Heart right ventricle (tissue), 16 donors: ENCODE data around the gene LAMA2. TPM values are rescaled to one million over a fixed set of nuclear protein-coding genes. Genes with fewer than 3 reads are reported as not detected.

Experiments
- ATAC-seq, 8 donors: fragments of 200-7000 bp; cut with Tn5 transposase; one replicate each; pipeline ENCODE4 v1.9.1; 2020; ENCODE audit warnings: mild to moderate bottlenecking in 8 of 8, moderate library complexity in 8 of 8, moderate number of reproducible peaks in 1 of 8
- DNase-seq, 2 donors: peaks; one replicate each; pipeline ENCODE4 v3.0.0-alpha.2; 2020
- H3K27ac ChIP-seq, 10 donors: fragments of 200-600 bp; sonication (generic) in 2 of 10; one replicate each; pipeline versions ENCODE4 v1.5.0 to v1.8.0; 2020 to 2022; ENCODE audit warnings: mild to moderate bottlenecking in 3 of 10
- H3K27me3 ChIP-seq, 7 donors: fragments of 200-600 bp; one replicate each; pipeline ENCODE4 v1.8.0; 2021 to 2022; ENCODE audit warnings: mild to moderate bottlenecking in 2 of 7
- H3K36me3 ChIP-seq, 9 donors: fragments of 200-600 bp; sonication (generic) in 1 of 9; one replicate each; pipeline versions ENCODE4 v1.5.0 to v1.8.0; 2020 to 2022; ENCODE audit warnings: mild to moderate bottlenecking in 2 of 9
- H3K4me1 ChIP-seq, 9 donors: fragments of 200-600 bp; sonication (generic) in 1 of 9; one replicate each; pipeline versions ENCODE4 v1.5.0 to v1.8.0; 2020 to 2022; ENCODE audit warnings: mild to moderate bottlenecking in 4 of 9
- H3K4me3 ChIP-seq, 10 donors: fragments of 200-600 bp; sonication (generic) in 2 of 10; one replicate each; pipeline versions ENCODE4 v1.5.0 to v1.8.0; 2020 to 2022; ENCODE audit warnings: mild to moderate bottlenecking in 7 of 10, moderate library complexity in 2 of 10
- H3K9me3 ChIP-seq, 11 donors: fragments of 200-600 bp in 10 of 11; sonication (generic) in 2 of 11; one replicate each; pipeline versions ENCODE4 v1.5.0 to v1.8.0; 2013 to 2022; ENCODE audit warnings: mild to moderate bottlenecking in 2 of 11, control low read depth in 1 of 11, moderate library complexity in 1 of 11
- CTCF ChIP-seq, 9 donors: fragments of 200-600 bp; sonication (generic) in 2 of 9; IDR thresholded peaks; one replicate each; pipeline versions ENCODE4 v1.5.0 to v1.8.0; 2021 to 2022; ENCODE audit warnings: antibody characterized with exemption in 9 of 9, mild to moderate bottlenecking in 5 of 9, moderate library complexity in 1 of 9
- WGBS, 2 donors: extraction: QIAGEN DNeasy Blood & Tissue Kit; methylation state at CpG; one replicate each; pipeline ENCODE4 v1.1.7; 2013; ENCODE audit warnings: inconsistent platforms in 1 of 2; 5-methylcytosine and 5-hydroxymethylcytosine counted together
- intact Hi-C, 10 donors: fragments of 100-400 bp; cut with DNase I; formaldehyde crosslinking; loops; one replicate each; pipeline versions ENCODE4 v1.11.1 to v1.14.2; 2022
- polyA plus RNA-seq, 2 donors: library from polyadenylated mRNA; stranded (reverse); fragments of 200-250 nt; gene quantifications; one replicate each; pipeline ENCODE4 v1.2.3, GENCODE V29; 2013
- total RNA-seq, 10 donors: library from RNA; stranded (reverse); fragmentation: NEBNext Ultra II Directional in 3 of 10; extraction: Animal tissue kit (Norgen Biotek cat#: 25700) in 3 of 10; gene quantifications; one replicate each; pipeline versions ENCODE4 v1.2.1 to v1.2.4, GENCODE V29; 2021 to 2023
- donor health status: Arrhythmogenic right ventricular cardiomyopathy.
- donor health status: ischemic (EF 13 %, LVEDD 7.1; RV severe dilation, severe dysfunction).
- donor health status: healthy with polysubstance abuse.
- donor health status: DM: no; HTN: yes; CAD: no.
- donor health status: DM: no; HTN: no; CAD: no.
- donor health status: ischemic (EF 25% LVEDD 6.9; RV normal size, moderate dysfunction).
- donor health status: ischemic (EF 25% LVEDD 5.7; RV mildly dilated, moderate dysfunction).
- donor health status: healthy.
- donor health status: DM: yes; HTN: yes; CAD: no.
- donor health status: Ischemic cardiomyopathy.
- donor health status: ischemic (EF 35%, LVEDD 5.7; RV mildly dilated, moderate dysfunction).
- donor health status: nonischemic (EF 11% LVEDD 7.7; RV severe dilation, severe dysfunction).
- donor health status: DM: yes; HTN: yes; CAD: no.
- donor health status: PGD.
- donor health status: ischemic (EF 29% LVEDD 5.4; RV normal size, mild dysfunction).
- donor health status: nonischemic (EF 23%, LVEDD 6.1; RV moderate dilation, normal function).

LAMA2 gene
- total and polyA plus RNA-seq, 12 donors, result 31.1 to 293 (median 223) TPM

DNA sequence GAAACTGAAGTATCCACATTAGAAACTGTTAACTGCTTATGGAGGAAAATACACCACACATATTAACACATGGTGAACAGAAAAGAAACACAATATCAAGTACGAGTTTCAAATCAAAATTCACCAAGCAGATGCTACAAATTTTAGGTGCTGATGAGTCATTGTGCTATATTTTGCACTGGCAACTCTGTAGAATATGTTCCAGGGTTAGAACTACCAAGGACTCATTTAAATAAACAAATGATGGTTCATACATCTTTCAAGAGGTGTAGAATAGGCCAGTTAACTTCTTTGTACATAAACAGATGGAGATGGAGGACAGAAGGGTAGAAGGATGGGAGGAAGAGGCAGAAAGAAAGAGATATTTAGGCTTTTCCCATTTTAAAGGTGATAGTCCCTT, 642.1 kb downstream of the LAMA2 start:
- no peak for TF ChIP-seq CTCF (IDR thresholded peaks at IDR 0.05)
- H3K4me3 ChIP-seq, result no peak overlapping the region
- intact Hi-C loops, result no loop called here
- ATAC-seq (no peak), DNase-seq (no peak)
- H3K27ac ChIP-seq, result no peak overlapping the region
- no peaks in the 10 kb centered on the region for H3K36me3 ChIP-seq
- WGBS, 2 donors, result 75 to 79% methylated on average over 1 of the region's 1 CpG
- peaks cover 0 to 4% (median 0%) of the 10 kb centered on the region in 9 donors for H3K4me1 ChIP-seq
- no peaks in the 10 kb centered on the region for H3K9me3 ChIP-seq
- no peaks in the 10 kb centered on the region for H3K27me3 ChIP-seq

DNA sequence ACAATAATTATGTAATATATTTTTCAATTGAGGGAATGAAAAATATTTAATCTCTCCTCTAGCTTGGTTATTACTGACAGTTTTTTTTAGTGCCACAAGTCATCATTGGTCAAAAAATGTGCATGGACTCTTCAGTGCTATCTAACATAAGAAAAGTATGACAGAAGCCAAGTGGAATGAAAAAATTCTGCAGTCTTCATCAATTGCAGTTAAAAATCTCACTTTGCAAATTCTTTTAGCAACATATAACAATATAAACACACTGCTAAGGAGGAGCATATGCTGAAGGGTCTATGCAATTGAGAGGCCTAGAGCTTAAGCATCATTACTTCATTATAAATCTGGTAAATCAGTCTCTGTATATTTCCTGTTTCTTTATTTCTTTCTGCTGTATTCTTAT, 652.0 kb downstream of the LAMA2 start:
- H3K9me3 ChIP-seq, result peaks cover 0 to 4% (median 0%) of the 10 kb centered on the region in 11 donors
- DNase-seq (no peak), ATAC-seq (no peak)
- H3K4me1 ChIP-seq, result no peaks in the 10 kb centered on the region
- intact Hi-C loops, result no loop called here
- no peak overlapping the region for H3K4me3 ChIP-seq
- H3K27ac ChIP-seq, result no peak overlapping the region
- TF ChIP-seq CTCF (IDR thresholded peaks at IDR 0.05), result no peak
- peaks cover 0 to 3% (median 0%) of the 10 kb centered on the region in 9 donors for H3K36me3 ChIP-seq
- H3K27me3 ChIP-seq, result no peaks in the 10 kb centered on the region

DNA sequence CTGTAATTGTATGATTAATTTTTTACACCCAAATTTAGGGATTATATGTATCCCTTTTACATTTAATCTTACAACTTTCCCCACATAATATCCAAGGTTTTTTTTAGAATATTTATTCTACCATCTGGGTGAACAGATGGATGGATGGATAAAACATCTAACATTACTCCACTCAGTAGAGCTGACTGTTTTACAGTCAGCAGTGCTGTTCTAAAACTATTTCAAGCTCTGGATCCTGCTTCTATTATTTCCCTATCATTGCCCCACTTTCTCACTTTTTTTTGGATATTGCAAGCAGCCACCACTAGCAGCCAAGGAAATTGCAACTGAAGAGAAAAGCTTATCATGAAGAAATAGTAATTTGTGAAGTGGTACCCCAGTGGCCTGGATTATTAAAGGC, 653.3 kb downstream of the LAMA2 start:
- intact Hi-C loops, result no loop called here
- H3K9me3 ChIP-seq, result peaks cover 0 to 4% (median 0%) of the 10 kb centered on the region in 11 donors
- TF ChIP-seq CTCF (IDR thresholded peaks at IDR 0.05), result no peak
- H3K27ac ChIP-seq, result no peak overlapping the region
- peaks cover 0 to 3% (median 0%) of the 10 kb centered on the region in 9 donors for H3K36me3 ChIP-seq
- ATAC-seq (no peak), DNase-seq (no peak)
- H3K4me3 ChIP-seq, result no peak overlapping the region
- no peaks in the 10 kb centered on the region for H3K27me3 ChIP-seq
- H3K4me1 ChIP-seq, result no peaks in the 10 kb centered on the region

DNA sequence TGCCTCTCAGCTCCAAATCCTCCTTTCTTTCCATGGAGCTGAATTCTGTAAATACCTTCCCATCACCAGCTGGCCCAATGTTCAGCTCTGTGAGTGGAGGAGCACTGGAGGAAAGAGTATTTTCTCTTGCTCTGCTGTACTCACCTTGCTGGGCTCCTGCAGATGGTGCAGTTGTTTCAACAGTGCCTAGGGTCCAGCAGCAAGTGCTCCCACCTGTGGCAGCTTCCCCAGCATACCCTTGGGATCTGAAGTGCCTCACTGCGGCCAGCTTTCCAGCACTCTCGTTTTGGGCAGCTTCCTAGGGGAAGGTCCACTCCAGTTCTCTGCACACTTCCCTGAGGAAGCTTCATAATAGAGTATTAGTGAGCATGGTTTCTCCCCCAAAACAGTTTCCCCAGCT, 656.1 kb downstream of the LAMA2 start:
- Histone ChIP-seq H3K4me1 (no peaks in the 10 kb centered on the region), H3K27ac (no peak overlapping the region), H3K9me3 (peaks cover 0 to 6% (median 0%) of the 10 kb centered on the region in 11 donors), H3K36me3 (peaks cover 0 to 3% (median 0%) of the 10 kb centered on the region in 9 donors), H3K27me3 (no peaks in the 10 kb centered on the region), H3K4me3 (no peak overlapping the region)
- DNase-seq, result no peak
- intact Hi-C loops, result no loop called here
- 68 to 76% methylated on average over 2 of the region's 2 CpGs for WGBS, 2 donors
- TF ChIP-seq CTCF (IDR thresholded peaks at IDR 0.05), result no peak
- ATAC-seq, result no peak
